Testis (tissue), 2 donors: ENCODE measurements around the gene EXOSC7.

Experiments used
- CTCF ChIP-seq, 3 experiments: fragments of 450-650 bp in 2 of 3; fragments of 200-600 bp in 1 of 3; sonication (generic) in 1 of 3; IDR thresholded peaks; one replicate each; pipeline ENCODE4 v1.5.1; 2016 to 2019; ENCODE audit warnings: antibody characterized with exemption in 3 of 3, mild to moderate bottlenecking in 2 of 3, moderate library complexity in 1 of 3
- POLR2A ChIP-seq: fragments of 450-650 bp; IDR thresholded peaks from one replicate; pipeline ENCODE4 v1.6.1; 2017; ENCODE audit warnings: antibody characterized with exemption, mild to moderate bottlenecking, moderate library complexity

DNA sequence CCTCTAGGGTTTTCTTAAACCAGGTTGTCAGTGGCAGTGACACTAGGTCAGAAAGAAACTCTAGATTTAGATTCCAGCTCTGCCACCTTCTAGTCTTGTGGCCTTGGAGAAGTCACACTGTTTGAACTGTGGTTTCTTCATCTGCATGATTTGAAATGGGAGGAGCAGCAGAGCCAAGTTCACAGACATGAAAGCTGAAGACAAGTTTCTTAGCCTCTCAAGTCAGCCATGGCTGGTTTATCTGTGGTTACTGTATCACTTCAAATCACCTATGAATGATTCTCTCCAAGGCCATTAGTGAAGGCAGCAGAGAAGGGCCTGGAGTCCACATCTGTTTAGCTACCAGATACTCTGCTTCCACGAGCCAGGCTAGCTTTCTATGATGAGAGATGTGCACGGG lies 65.6 kb downstream of the EXOSC7 start:
- no peak for TF ChIP-seq CTCF (IDR thresholded peaks at IDR 0.05)
- no peak for TF ChIP-seq POLR2A
